Neural progenitor cell (in vitro differentiated cells): ENCODE data around the gene PSEN1. TPM values are rescaled to one million over a fixed set of nuclear protein-coding genes. Genes with fewer than 3 reads are reported as not detected.

ENCODE experiments used
- DNase-seq: peaks from one replicate; pipeline ENCODE4 v3.0.0-alpha.2; 2016; ENCODE audit warnings: low spot score
- H2AFZ ChIP-seq: fragments of 200-600 bp; sonication (generic); replicated peaks from 2 replicates; pipeline ENCODE4 v1.6.1; 2016; ENCODE audit warnings: antibody characterized with exemption
- H3F3A ChIP-seq: fragments of 200-600 bp; sonication (generic); 2 replicates; pipeline ENCODE4 v1.6.1; 2016; ENCODE audit warnings: antibody characterized with exemption, low read depth
- H3K27ac ChIP-seq: fragments of 200-600 bp; sonication (generic); 2 replicates; pipeline ENCODE4 v1.5.1; 2016; ENCODE audit warnings: mild to moderate bottlenecking
- H3K27me3 ChIP-seq: fragments of 200-600 bp; sonication (generic); 2 replicates; pipeline ENCODE4 v1.6.1; 2016; ENCODE audit warnings: mild to moderate bottlenecking, moderate library complexity
- H3K36me3 ChIP-seq: fragments of 200-600 bp; sonication (generic); 2 replicates; pipeline ENCODE4 v1.5.1; 2016
- H3K4me1 ChIP-seq: fragments of 200-600 bp; sonication (generic); 2 replicates; pipeline ENCODE4 v1.6.1; 2016; ENCODE audit warnings: mixed run types
- H3K4me2 ChIP-seq: fragments of 200-600 bp; sonication (generic); 2 replicates; pipeline ENCODE4 v1.6.1; 2016
- H3K4me3 ChIP-seq: fragments of 200-600 bp; sonication (generic); 2 replicates; pipeline ENCODE4 v1.5.1; 2016
- H3K79me2 ChIP-seq: fragments of 200-600 bp; sonication (generic); 2 replicates; pipeline ENCODE4 v1.6.1; 2016; ENCODE audit warnings: low read depth
- H3K9ac ChIP-seq: fragments of 200-600 bp; sonication (generic); 2 replicates; pipeline ENCODE4 v1.6.1; 2016
- H3K9me3 ChIP-seq: fragments of 200-600 bp; sonication (generic); 2 replicates; pipeline ENCODE4 v1.5.1; 2016; ENCODE audit warnings: low read depth
- H4K20me1 ChIP-seq: fragments of 200-600 bp; sonication (generic); 2 replicates; pipeline ENCODE4 v1.6.1; 2016; ENCODE audit warnings: low read depth
- H3K27ac Mint-ChIP-seq: 3 replicates; pipeline ENCODE4 v1.8.0; 2021; ENCODE audit warnings: mixed read lengths
- H3K27me3 Mint-ChIP-seq: 2 replicates; pipeline ENCODE4 v1.8.0; 2022; ENCODE audit warnings: low read depth, mild to moderate bottlenecking, inconsistent platforms, moderate library complexity, mixed read lengths; ENCODE audit not compliant: insufficient read depth
- H3K36me3 Mint-ChIP-seq: 3 replicates; pipeline ENCODE4 v1.8.0; 2021; ENCODE audit warnings: mixed read lengths
- H3K4me1 Mint-ChIP-seq: 3 replicates; pipeline ENCODE4 v1.8.0; 2021; ENCODE audit warnings: mixed read lengths
- H3K4me3 Mint-ChIP-seq: 3 replicates; pipeline ENCODE4 v1.8.0; 2021; ENCODE audit warnings: mild to moderate bottlenecking, moderate library complexity, mixed read lengths
- H3K9me3 Mint-ChIP-seq: 3 replicates; pipeline ENCODE4 v1.8.0; 2020; ENCODE audit warnings: mixed read lengths
- CTCF ChIP-seq: fragments of 200-600 bp; sonication (generic); IDR thresholded peaks from 2 replicates; pipeline ENCODE4 v1.5.1; 2017; ENCODE audit warnings: antibody characterized with exemption, mild to moderate bottlenecking
- EZH2 ChIP-seq: fragments of 200-600 bp; sonication (generic); IDR thresholded peaks from 2 replicates; pipeline ENCODE4 v1.6.1; 2017; ENCODE audit warnings: antibody characterized with exemption, mild to moderate bottlenecking, moderate library complexity
- EZH2phosphoT487 ChIP-seq: fragments of 200-600 bp; sonication (generic); IDR thresholded peaks from 2 replicates; pipeline ENCODE4 v1.6.1; 2017; ENCODE audit warnings: antibody characterized with exemption
- total RNA-seq: library from RNA; depleted of rRNA; stranded (reverse); fragments of >200 nt; gene quantifications from 2 replicates; pipeline ENCODE4 v1.2.3, GENCODE V29; 2015; ENCODE audit warnings: low replicate concordance

Gene PSEN1
- total RNA-seq, 1 donor from 2014 or later = 80.5 TPM

GRCh38 chr14:73125169-73125588 lies 11.1 kb upstream of the PSEN1 start:
- Mint-ChIP-seq H3K4me3 (no peak overlapping the region), H3K36me3 (peaks cover 17% of the 10 kb centered on the region), H3K27ac (no peak overlapping the region), H3K9me3 (no peaks in the 10 kb centered on the region), H3K4me1 (no peaks in the 10 kb centered on the region), H3K27me3 (no peaks in the 10 kb centered on the region)
- no peaks in the 10 kb centered on the region for H3K9me3 ChIP-seq
- peak overlapping the region; percentile 31 for H3K27ac ChIP-seq
- H3K4me3 ChIP-seq = no peak overlapping the region
- peaks cover 13% of the 10 kb centered on the region for H4K20me1 ChIP-seq
- H3K79me2 ChIP-seq = no peaks in the 10 kb centered on the region
- H3K9ac ChIP-seq = no peak overlapping the region
- H3K27me3 ChIP-seq = no peaks in the 10 kb centered on the region
- H2AFZ ChIP-seq = no peak overlapping the region
- H3F3A ChIP-seq = peaks cover 47% of the 10 kb centered on the region
- DNase-seq = peak; percentile 18
- no peak for TF ChIP-seq CTCF
- TF ChIP-seq EZH2phosphoT487 = no peak
- TF ChIP-seq EZH2 = no peak
- peaks cover 11% of the 10 kb centered on the region for H3K4me1 ChIP-seq
- H3K4me2 ChIP-seq = no peak overlapping the region
- peaks cover 5% of the 10 kb centered on the region for H3K36me3 ChIP-seq

- H3K4me3 Mint-ChIP-seq = no peak overlapping the region
- no peak overlapping the region for H3K27ac ChIP-seq
- H3K27me3 ChIP-seq = no peaks in the 10 kb centered on the region
- H3K4me2 ChIP-seq = no peak overlapping the region
- TF ChIP-seq CTCF (no peak), EZH2phosphoT487 (no peak), EZH2 (no peak)
- no peaks in the 10 kb centered on the region for H3K9me3 Mint-ChIP-seq
- peaks cover 5% of the 10 kb centered on the region for H3K36me3 ChIP-seq
- peaks cover 43% of the 10 kb centered on the region for H3F3A ChIP-seq
- peaks cover 17% of the 10 kb centered on the region for H3K36me3 Mint-ChIP-seq
- H3K4me3 ChIP-seq = no peak overlapping the region
- H4K20me1 ChIP-seq = peaks cover 13% of the 10 kb centered on the region
- H3K27ac Mint-ChIP-seq = no peak overlapping the region
- H3K9ac ChIP-seq = no peak overlapping the region
- H2AFZ ChIP-seq = no peak overlapping the region
- DNase-seq = no peak
- H3K79me2 ChIP-seq = no peaks in the 10 kb centered on the region
- peaks cover 11% of the 10 kb centered on the region for H3K4me1 ChIP-seq
- no peaks in the 10 kb centered on the region for H3K9me3 ChIP-seq
- H3K4me1 Mint-ChIP-seq = no peaks in the 10 kb centered on the region
- H3K27me3 Mint-ChIP-seq = no peaks in the 10 kb centered on the region
These were observed 10.6 kb upstream of the PSEN1 start for GRCh38 chr14:73125746-73126145.

- no peak for TF ChIP-seq EZH2phosphoT487
- no peak for TF ChIP-seq CTCF
- no peak for TF ChIP-seq EZH2
- Histone ChIP-seq H3K4me2 (no peak overlapping the region), H2AFZ (no peak overlapping the region), H3K9me3 (no peaks in the 10 kb centered on the region), H3K79me2 (peaks cover 20% of the 10 kb centered on the region), H3F3A (peaks cover 18% of the 10 kb centered on the region), H3K4me3 (no peak overlapping the region), H4K20me1 (peaks cover 13% of the 10 kb centered on the region), H3K27ac (no peak overlapping the region), H3K27me3 (no peaks in the 10 kb centered on the region), H3K36me3 (no peaks in the 10 kb centered on the region), H3K4me1 (peaks cover 3% of the 10 kb centered on the region), H3K9ac (no peak overlapping the region)
- no peak overlapping the region for H3K27ac Mint-ChIP-seq
- H3K9me3 Mint-ChIP-seq = peaks cover 14% of the 10 kb centered on the region
- H3K27me3 Mint-ChIP-seq = peaks cover 3% of the 10 kb centered on the region
- H3K36me3 Mint-ChIP-seq = peaks cover 4% of the 10 kb centered on the region
- no peak overlapping the region for H3K4me3 Mint-ChIP-seq
- H3K4me1 Mint-ChIP-seq = peaks cover 7% of the 10 kb centered on the region
- no peak for DNase-seq
These were observed 2.5 kb upstream of the PSEN1 start for GRCh38 chr14:73133795-73134194.

GRCh38 chr14:73136085-73136386 lies 271 bp upstream of the PSEN1 start:
- Histone ChIP-seq H3K27ac (no peak overlapping the region), H3K4me1 (peaks cover 3% of the 10 kb centered on the region), H3K9ac (no peak overlapping the region), H3K9me3 (no peaks in the 10 kb centered on the region), H3K4me3 (peak overlapping the region; percentile 85), H2AFZ (peak overlapping the region; percentile 93), H3K36me3 (no peaks in the 10 kb centered on the region), H4K20me1 (peaks cover 13% of the 10 kb centered on the region), H3F3A (peaks cover 18% of the 10 kb centered on the region), H3K27me3 (no peaks in the 10 kb centered on the region), H3K79me2 (peaks cover 43% of the 10 kb centered on the region), H3K4me2 (peak overlapping the region; percentile 94)
- H3K27me3 Mint-ChIP-seq = peaks cover 3% of the 10 kb centered on the region
- peaks cover 11% of the 10 kb centered on the region for H3K36me3 Mint-ChIP-seq
- DNase-seq = no peak
- H3K4me1 Mint-ChIP-seq = peaks cover 14% of the 10 kb centered on the region
- peaks cover 14% of the 10 kb centered on the region for H3K9me3 Mint-ChIP-seq
- TF ChIP-seq EZH2 (no peak), EZH2phosphoT487 (no peak), CTCF (no peak)
- H3K4me3 Mint-ChIP-seq = peak overlapping the region; percentile 94
- peak overlapping the region; percentile 98 for H3K27ac Mint-ChIP-seq
